T-helper 2 cell treated with Interferon-gamma antibody and Interleukin-4, amounts not matched to agents 5 μg/mL and 100 μg/mL, for 36 hours (primary cell): ENCODE measurements around the gene HMG20A.

Experiments
- DNase-seq: peaks from one replicate; pipeline ENCODE4 v3.0.0; 2021; ENCODE audit warnings: low spot score
- H3K27ac Mint-ChIP-seq: one replicate; pipeline ENCODE4 v1.8.0; 2021; ENCODE audit warnings: mild to moderate bottlenecking, mixed read lengths
- H3K27me3 Mint-ChIP-seq: one replicate; pipeline ENCODE4 v1.8.0; 2021; ENCODE audit warnings: low read depth, mixed read lengths
- H3K36me3 Mint-ChIP-seq: one replicate; pipeline ENCODE4 v1.8.0; 2021; ENCODE audit warnings: low read depth, mixed read lengths
- H3K4me1 Mint-ChIP-seq: one replicate; pipeline ENCODE4 v1.8.0; 2021; ENCODE audit warnings: low read depth, mixed read lengths
- H3K4me3 Mint-ChIP-seq: one replicate; pipeline ENCODE4 v1.8.0; 2022; ENCODE audit warnings: mild to moderate bottlenecking, moderate library complexity, mixed read lengths
- H3K9me3 Mint-ChIP-seq: one replicate; pipeline ENCODE4 v1.8.0; 2021; ENCODE audit warnings: mixed read lengths

The HMG20A gene

GRCh38 chr15:77420610-77421369 lies at the start of gene HMG20A:
Gene HMG20A (plus strand): TSS chr15:77420888. CDS start chr15:77458408, 37,520 bp downstream.
- Mint-ChIP-seq H3K4me1 (peaks cover 43% of the 10 kb centered on the region), H3K4me3 (peak within 1 kb of the TSS; percentile 93), H3K27ac (peak within 1 kb of the TSS; percentile 96), H3K9me3 (no peaks in the 10 kb centered on the region), H3K27me3 (peaks cover 4% of the 10 kb centered on the region), H3K36me3 (peaks cover 8% of the 10 kb centered on the region)
- peak; percentile 49 for DNase-seq

DNA sequence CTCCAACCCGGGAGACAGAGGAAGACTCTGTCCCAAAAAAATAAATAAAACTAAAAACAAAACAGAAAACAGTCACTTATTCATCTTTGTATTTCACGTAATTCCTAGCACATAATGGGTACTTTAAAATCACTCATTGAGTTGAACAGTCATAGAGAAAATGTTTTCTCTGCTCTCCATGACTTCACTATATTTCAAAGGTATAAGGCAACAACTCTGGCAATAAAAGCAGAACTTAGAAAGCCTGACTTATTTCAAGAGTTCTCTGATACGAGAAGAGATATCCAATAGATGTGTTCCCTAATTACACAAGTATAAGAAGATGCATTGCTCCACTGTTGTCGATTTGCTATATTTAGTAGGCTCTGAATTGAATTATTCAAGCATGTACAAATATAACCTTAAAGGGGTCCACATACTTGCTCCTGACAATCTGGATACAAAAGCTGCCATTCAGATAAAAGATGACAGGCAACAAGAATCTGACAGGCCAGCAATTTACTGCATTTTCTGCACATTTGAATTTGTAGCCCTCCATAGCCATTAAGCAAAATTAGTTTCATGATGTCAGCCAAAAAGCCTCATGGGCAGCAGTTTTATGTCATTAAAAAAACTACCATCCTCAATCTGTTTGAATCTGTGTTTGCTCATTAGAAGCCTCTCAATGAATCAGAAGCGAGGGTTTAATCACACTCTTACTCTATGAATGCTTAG lies 48.7 kb upstream of the HMG20A start:
- Mint-ChIP-seq H3K27me3 (peaks cover 3% of the 10 kb centered on the region), H3K27ac (no peak overlapping the region), H3K9me3 (no peaks in the 10 kb centered on the region), H3K4me3 (no peak overlapping the region), H3K4me1 (peaks cover 2% of the 10 kb centered on the region), H3K36me3 (no peaks in the 10 kb centered on the region)
- no peak for DNase-seq

- H3K4me1 Mint-ChIP-seq, result peaks cover 2% of the 10 kb centered on the region
- H3K27ac Mint-ChIP-seq, result no peak overlapping the region
- no peak overlapping the region for H3K4me3 Mint-ChIP-seq
- DNase-seq, result no peak
- no peaks in the 10 kb centered on the region for H3K36me3 Mint-ChIP-seq
- H3K27me3 Mint-ChIP-seq, result peaks cover 3% of the 10 kb centered on the region
- no peaks in the 10 kb centered on the region for H3K9me3 Mint-ChIP-seq
Measured at GRCh38 chr15:77373441-77373840, 47.2 kb upstream of the HMG20A start.

GRCh38 chr15:77375133-77375532 lies 45.6 kb upstream of the HMG20A start:
- Mint-ChIP-seq H3K4me1 (peaks cover 2% of the 10 kb centered on the region), H3K27ac (no peak overlapping the region), H3K4me3 (no peak overlapping the region), H3K9me3 (no peaks in the 10 kb centered on the region), H3K27me3 (peaks cover 3% of the 10 kb centered on the region), H3K36me3 (no peaks in the 10 kb centered on the region)
- DNase-seq, result no peak

GRCh38 chr15:77376770-77377169 lies 43.9 kb upstream of the HMG20A start:
- DNase-seq, result no peak
- no peaks in the 10 kb centered on the region for H3K36me3 Mint-ChIP-seq
- peaks cover 3% of the 10 kb centered on the region for H3K27me3 Mint-ChIP-seq
- no peak overlapping the region for H3K4me3 Mint-ChIP-seq
- H3K4me1 Mint-ChIP-seq, result peaks cover 2% of the 10 kb centered on the region
- H3K27ac Mint-ChIP-seq, result no peak overlapping the region
- no peaks in the 10 kb centered on the region for H3K9me3 Mint-ChIP-seq

GRCh38 chr15:77380033-77380432 lies 40.7 kb upstream of the HMG20A start:
- Mint-ChIP-seq H3K4me1 (peaks cover 10% of the 10 kb centered on the region), H3K27me3 (no peaks in the 10 kb centered on the region), H3K27ac (no peak overlapping the region), H3K9me3 (no peaks in the 10 kb centered on the region), H3K4me3 (no peak overlapping the region), H3K36me3 (no peaks in the 10 kb centered on the region)
- DNase-seq, result no peak

- Mint-ChIP-seq H3K4me3 (no peak overlapping the region), H3K27me3 (no peaks in the 10 kb centered on the region), H3K9me3 (no peaks in the 10 kb centered on the region), H3K36me3 (no peaks in the 10 kb centered on the region), H3K4me1 (peaks cover 14% of the 10 kb centered on the region), H3K27ac (no peak overlapping the region)
- no peak for DNase-seq
Measured at GRCh38 chr15:77384086-77384485, 36.6 kb upstream of the HMG20A start.

- no peaks in the 10 kb centered on the region for H3K36me3 Mint-ChIP-seq
- H3K4me3 Mint-ChIP-seq, result no peak overlapping the region
- no peak for DNase-seq
- H3K4me1 Mint-ChIP-seq, result peaks cover 14% of the 10 kb centered on the region
- H3K27ac Mint-ChIP-seq, result no peak overlapping the region
- H3K9me3 Mint-ChIP-seq, result no peaks in the 10 kb centered on the region
- no peaks in the 10 kb centered on the region for H3K27me3 Mint-ChIP-seq
Measured at GRCh38 chr15:77384589-77385359, 35.9 kb upstream of the HMG20A start.

GRCh38 chr15:77386626-77387025 lies 34.1 kb upstream of the HMG20A start:
- no peak overlapping the region for H3K27ac Mint-ChIP-seq
- no peaks in the 10 kb centered on the region for H3K9me3 Mint-ChIP-seq
- no peak for DNase-seq
- no peaks in the 10 kb centered on the region for H3K27me3 Mint-ChIP-seq
- H3K4me3 Mint-ChIP-seq, result no peak overlapping the region
- no peaks in the 10 kb centered on the region for H3K36me3 Mint-ChIP-seq
- peaks cover 14% of the 10 kb centered on the region for H3K4me1 Mint-ChIP-seq

GRCh38 chr15:77387365-77388105 lies 33.2 kb upstream of the HMG20A start:
- H3K4me1 Mint-ChIP-seq, result peaks cover 14% of the 10 kb centered on the region
- H3K36me3 Mint-ChIP-seq, result no peaks in the 10 kb centered on the region
- no peak for DNase-seq
- no peaks in the 10 kb centered on the region for H3K27me3 Mint-ChIP-seq
- no peak overlapping the region for H3K4me3 Mint-ChIP-seq
- H3K9me3 Mint-ChIP-seq, result no peaks in the 10 kb centered on the region
- H3K27ac Mint-ChIP-seq, result no peak overlapping the region

GRCh38 chr15:77391372-77391951 lies 29.2 kb upstream of the HMG20A start:
- Mint-ChIP-seq H3K4me3 (no peak overlapping the region), H3K9me3 (peaks cover 18% of the 10 kb centered on the region), H3K27ac (no peak overlapping the region), H3K27me3 (no peaks in the 10 kb centered on the region), H3K36me3 (peaks cover 6% of the 10 kb centered on the region), H3K4me1 (no peaks in the 10 kb centered on the region)
- no peak for DNase-seq

DNA sequence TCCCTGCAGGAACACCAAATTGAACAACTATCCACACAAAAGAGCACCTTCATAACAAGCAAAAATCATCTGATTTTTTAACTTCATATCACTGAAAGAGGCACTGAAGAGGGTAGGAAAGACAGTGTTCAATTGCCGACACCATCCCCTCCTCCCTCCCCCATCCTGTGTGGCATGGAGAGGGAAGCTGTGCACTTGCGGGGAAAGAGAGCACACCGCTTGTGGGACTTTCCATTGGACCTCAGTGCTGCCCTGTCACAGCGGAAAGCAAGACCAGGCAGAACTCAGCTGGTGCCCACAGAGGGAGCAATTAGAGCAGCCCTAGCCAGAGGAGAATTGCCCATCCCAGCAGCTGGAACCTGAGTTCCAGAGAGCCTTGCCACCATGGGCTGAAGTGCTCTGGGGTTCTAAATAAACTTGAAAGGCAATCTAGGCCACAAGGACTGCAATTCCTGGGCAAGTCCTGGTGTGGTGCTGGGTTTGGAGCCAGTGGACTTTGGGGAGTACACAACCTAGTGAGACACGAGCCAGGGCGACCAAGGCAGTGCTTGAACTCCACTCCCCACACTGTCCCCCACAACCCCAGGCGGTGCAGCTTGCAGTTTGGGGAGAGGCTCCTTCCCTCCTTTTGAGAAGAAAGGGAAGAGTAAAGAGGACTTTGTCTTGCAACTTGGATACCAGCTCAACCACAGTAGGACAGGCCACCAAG lies 27.8 kb upstream of the HMG20A start:
- Mint-ChIP-seq H3K27ac (no peak overlapping the region), H3K27me3 (no peaks in the 10 kb centered on the region), H3K4me3 (no peak overlapping the region), H3K4me1 (no peaks in the 10 kb centered on the region), H3K36me3 (peaks cover 8% of the 10 kb centered on the region), H3K9me3 (peaks cover 30% of the 10 kb centered on the region)
- DNase-seq, result no peak

GRCh38 chr15:77393471-77393840 lies 27.2 kb upstream of the HMG20A start:
- H3K9me3 Mint-ChIP-seq, result peaks cover 35% of the 10 kb centered on the region
- H3K36me3 Mint-ChIP-seq, result peaks cover 8% of the 10 kb centered on the region
- H3K27ac Mint-ChIP-seq, result no peak overlapping the region
- H3K4me3 Mint-ChIP-seq, result no peak overlapping the region
- H3K27me3 Mint-ChIP-seq, result no peaks in the 10 kb centered on the region
- H3K4me1 Mint-ChIP-seq, result no peaks in the 10 kb centered on the region
- no peak for DNase-seq
